Breast epithelium (tissue), 3 donors: ENCODE results near the gene RBM39.

Experiments
- POLR2AphosphoS5 ChIP-seq, 3 donors: sonication (generic); formaldehyde crosslinking; IDR thresholded peaks; one replicate each; pipeline ENCODE4 v1.6.1; 2017; ENCODE audit warnings: antibody characterized with exemption in 3 of 3
- TF ChIP-seq, protein P1 (sequence below), 3 donors: fragments of 450-650 bp; IDR thresholded peaks; one replicate each; pipeline ENCODE4 v1.5.1; 2016 to 2017; ENCODE audit warnings: antibody characterized with exemption in 3 of 3, mild to moderate bottlenecking in 3 of 3, moderate library complexity in 3 of 3

DNA sequence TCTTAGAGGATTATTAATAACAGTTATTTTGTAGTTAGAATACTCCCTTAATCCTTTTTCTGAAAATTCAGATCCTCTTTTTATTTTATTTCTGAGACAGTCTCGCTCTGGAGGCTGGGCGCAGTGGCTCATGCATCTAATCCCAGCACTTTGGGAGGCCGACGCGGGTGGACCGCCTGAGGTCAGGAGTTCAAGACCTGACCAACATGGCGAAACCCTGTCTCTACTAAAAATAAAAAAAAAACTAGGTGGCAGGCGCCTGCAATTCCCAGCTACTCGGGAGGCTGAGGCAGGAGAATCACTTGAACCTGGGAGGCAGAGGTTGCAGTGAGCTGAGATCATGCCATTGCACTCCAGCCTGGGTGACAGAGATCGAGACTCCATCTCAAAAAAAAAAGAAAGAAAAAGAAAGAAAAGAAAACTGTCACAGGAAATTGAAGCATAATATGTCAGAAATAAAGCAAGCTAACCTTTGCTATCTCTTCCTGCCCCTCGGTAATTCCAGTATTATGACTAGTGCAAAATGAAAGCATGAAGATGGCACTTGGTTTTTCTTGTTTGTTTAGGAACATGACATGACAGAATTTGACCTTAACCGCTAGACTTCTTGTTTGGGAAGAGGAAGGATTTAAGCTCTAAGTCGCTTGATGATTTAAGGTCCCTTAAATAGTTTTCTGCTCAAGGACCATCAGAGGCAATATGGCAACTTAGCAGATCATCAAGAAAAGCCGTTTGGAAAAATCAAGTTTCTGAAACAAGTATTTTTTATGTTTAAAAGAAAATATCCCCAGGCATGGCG lies 1.8 kb upstream of the RBM39 start:
- TF ChIP-seq POLR2AphosphoS5 (IDR thresholded peaks at IDR 0.05) = no peak
- TF ChIP-seq, protein P1, sequence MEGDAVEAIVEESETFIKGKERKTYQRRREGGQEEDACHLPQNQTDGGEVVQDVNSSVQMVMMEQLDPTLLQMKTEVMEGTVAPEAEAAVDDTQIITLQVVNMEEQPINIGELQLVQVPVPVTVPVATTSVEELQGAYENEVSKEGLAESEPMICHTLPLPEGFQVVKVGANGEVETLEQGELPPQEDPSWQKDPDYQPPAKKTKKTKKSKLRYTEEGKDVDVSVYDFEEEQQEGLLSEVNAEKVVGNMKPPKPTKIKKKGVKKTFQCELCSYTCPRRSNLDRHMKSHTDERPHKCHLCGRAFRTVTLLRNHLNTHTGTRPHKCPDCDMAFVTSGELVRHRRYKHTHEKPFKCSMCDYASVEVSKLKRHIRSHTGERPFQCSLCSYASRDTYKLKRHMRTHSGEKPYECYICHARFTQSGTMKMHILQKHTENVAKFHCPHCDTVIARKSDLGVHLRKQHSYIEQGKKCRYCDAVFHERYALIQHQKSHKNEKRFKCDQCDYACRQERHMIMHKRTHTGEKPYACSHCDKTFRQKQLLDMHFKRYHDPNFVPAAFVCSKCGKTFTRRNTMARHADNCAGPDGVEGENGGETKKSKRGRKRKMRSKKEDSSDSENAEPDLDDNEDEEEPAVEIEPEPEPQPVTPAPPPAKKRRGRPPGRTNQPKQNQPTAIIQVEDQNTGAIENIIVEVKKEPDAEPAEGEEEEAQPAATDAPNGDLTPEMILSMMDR (IDR thresholded peaks at IDR 0.05) = no peak
